ENCODE data around the gene WBP2.

WBP2 gene

DNA sequence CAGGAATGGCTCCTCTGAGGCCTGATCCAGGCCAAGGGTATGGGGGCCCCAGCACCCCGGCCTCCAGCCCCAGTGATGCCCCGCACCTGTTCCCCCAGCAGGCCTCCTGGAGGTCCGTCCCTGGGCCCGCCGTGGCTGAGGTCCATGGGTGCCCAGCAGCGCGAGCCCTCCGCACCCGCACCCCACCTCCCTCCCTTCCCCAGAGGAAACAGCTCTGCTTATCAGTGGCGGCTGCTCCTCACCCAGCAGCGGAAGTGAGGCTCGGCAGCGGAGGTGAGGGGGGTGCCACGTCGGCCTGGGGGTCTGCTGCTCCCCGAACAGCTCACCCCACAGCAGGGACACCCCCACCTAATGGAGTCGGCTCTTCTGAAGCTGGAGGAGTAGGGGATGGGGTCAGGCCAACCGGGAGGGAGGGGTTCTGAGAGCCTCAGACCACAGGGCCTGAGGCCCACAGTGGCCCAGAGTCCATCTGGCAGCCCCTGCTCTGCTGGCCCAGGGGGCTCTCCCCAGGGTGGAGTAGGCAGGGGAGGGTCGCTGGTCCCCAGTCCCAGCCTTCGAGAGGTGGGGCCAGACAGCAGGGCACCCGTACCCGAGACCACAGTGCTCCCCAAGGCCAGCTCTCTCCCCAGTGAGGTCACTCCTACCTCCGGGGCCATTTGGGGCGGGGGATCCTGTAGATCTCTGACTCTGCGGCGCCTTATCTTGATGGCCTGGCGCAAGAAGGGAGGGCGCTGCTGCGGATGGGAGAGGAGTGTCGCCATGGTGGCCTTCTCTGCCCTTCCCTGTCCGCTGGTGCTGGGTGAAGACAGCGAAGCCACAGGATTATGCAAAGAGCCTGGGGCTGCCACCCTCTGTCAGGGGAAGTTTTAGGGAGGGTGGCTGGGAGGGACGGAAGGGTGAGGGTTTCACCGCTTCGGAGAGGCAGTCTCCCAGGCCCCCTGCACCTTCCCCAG, 11.3 kb downstream of the WBP2 start, which contains the start of gene UNC13D:
Gene UNC13D, minus strand, starts transcription at position 828 of the 953 bp plus-strand sequence. Its CDS starts 67 bp downstream, at position 761.
- DNase-seq, result no peak

DNA sequence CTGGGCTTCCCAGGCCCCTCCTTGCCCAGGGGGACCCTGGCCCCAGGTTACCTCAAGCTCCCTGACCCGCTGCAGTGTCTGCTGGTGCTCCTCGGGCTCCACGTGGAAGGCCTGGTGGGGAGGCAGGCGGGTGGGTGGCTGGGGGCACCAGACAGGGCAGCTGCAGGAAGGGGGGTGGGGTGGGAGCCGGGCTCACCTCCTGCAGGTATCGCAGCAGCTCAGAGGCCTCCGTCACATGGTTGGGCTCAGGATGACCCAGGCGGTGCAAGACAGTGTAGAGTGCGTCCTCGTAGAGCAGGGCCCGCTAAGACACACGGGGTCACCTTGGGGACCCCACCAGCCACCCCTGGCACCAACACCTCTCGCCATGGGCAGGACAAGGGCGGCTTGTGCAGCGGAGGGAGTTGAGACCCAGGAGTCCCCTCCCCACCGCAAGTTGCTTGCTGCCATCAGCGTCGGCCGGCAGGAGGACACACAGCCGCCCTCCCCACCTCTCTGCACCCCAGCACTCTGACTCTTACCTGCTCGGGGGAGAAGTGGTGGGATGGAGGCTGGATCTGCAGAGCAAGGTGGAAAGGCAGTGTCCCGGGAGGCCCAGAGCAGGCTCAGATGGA, 12.1 kb downstream of the WBP2 start:
- no peak for DNase-seq

DNA sequence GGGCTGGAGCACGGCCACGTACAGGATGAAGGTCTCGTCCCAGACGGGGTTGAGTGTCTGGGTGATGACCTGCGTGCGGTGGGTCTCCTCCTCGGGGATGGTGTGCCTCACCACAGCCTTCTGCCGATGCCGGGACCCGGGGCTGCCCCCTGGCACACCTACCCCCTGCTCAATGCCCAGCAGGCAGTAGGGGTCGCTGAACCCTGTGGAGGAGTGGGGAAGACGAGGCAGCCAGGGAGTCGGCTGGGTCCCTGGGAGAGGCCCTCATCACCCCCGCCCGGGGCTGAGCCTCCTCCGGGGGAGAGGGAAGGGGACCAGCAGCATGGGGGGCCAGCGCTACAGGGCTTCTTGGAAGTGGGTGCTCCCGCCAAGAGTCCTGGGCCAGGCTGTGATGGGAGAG, 12.7 kb downstream of the WBP2 start:
- DNase-seq, result no peak

DNA sequence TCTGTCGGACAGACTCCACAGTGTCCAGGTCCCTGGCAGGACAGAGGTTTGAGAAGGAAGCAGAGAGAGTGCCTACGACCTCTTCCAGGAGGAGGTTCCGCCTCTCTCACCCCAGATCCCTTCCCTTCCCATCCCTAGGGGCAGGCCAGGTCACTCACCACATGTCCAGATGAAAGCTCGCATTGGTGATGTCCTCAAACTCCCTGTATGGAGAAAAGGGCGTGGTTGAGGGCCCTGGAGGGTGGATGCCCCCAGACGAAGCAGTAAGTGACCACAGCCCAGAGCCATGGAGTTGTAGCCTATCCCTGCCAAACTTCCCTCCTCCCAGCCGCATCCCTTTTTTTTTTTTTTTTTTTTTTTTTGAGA, 14.4 kb downstream of the WBP2 start:
- no peak for DNase-seq

DNA sequence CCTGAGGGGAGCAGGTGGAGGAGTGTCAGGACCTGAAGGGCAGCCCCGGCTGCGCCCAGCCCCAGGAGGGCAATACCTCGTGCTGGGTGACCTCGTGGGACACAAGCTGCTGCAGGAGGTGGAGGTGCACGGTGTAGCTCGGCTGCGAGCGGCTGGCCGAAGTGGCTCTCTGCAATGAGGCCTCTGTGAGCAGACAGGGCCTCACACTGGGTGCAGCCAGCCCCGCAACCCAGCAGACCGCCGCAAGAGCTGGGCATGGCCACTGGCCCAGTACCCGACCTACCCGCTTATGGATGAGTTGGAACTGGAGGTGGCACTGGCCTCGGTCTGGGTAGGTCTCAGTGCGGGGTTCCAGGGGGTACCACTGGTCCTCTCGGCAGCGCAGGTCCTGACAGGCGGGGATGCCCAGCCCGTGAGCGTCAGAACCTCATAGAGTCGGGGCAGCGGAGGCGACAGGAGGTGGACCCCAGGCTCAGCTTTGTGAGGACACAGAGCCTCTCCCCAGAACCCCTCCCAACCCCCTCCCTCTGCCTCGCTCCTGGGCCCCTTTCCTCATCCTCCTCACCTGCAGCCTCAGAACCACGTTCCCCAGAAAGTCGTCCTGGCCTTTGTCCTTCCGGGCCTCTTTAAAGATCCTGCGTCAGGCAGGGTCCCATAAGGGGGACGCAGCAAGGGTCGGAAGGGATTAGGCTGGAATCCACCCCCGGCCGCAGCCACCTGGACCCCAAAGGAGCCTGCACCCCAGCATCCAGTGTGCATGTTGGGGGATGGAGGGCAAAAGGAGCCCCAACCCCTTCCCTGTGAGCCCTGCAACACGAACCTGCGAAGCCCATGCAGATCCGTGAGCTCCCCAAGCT, 15.0 kb downstream of the WBP2 start:
- DNase-seq, result no peak

DNA sequence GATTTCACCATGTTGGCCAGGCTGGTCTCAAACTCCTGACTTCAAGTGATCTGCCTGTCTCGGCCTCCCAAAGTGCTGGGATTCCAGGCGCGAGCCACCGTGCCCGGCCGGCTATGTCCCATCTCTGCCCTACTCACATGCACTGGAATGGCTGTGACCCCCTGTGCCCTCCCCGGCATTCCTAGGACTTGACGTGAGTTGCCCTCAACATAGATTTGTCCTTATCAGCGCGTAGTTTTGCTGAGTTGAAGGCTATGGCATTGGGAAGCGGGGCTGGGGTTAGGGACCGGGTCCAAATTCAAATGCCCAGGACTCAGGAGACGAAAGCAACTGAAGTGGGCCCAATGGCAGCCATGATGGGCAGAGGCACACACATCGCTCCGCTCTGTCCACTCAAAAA, 16.7 kb downstream of the WBP2 start:
- no peak for DNase-seq

DNA sequence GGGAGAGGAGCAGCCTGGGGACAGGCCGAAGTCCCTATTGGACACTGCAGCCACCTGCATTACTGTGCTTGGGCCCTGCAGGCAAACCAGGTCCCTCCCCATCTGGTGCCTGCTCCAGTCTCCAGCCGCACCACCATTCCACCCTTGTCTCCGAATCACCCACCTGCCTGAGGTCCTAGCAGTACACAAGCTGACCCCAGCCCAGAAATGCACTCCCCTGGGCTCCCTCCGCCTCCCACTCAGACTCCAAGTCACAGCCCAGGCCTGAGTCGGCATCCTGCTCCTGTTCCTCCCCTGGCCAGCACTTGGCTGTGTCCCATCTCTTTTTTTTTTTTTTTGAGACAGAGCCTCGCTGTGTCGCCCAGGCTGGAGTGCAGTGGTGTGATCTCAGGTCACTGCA, 17.2 kb downstream of the WBP2 start:
- no peak for DNase-seq

DNA sequence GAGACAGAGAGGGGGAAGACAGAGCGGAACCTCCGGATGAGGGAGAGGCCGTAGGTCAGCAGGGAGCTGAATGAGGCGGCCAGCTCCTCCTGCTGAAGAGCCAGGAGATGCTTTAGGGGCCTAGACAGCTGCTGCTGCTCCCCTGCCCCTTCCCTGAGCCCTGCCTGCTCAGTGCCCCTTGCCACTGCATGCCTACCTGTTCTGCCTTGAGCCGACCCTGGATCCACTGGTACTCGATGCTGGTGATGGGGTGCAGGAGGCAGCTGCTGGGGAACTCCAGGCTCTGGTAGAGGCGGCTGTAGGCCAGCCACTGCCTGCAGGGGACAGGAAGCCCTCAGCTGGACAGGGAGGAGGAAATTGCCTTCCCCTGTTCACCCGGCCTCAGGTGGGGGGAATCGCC, 18.5 kb downstream of the WBP2 start:
- DNase-seq, result no peak

DNA sequence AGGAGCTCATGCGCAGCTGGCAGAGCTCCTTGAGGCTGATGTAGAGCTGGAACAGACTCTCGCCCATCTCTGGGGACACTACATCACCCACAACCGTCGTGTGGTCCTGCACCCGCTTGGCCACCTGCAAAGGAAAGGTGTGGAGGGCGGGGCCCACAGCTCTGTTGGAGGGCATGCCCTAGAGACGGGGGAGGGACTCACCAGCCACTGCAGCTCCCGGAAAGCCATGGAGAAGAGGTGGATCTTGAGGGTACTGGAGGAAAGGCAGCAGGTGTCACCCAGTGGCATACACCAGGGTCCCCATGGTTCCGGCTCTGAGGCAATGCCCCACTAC, 19.5 kb downstream of the WBP2 start:
- DNase-seq, result no peak

DNA sequence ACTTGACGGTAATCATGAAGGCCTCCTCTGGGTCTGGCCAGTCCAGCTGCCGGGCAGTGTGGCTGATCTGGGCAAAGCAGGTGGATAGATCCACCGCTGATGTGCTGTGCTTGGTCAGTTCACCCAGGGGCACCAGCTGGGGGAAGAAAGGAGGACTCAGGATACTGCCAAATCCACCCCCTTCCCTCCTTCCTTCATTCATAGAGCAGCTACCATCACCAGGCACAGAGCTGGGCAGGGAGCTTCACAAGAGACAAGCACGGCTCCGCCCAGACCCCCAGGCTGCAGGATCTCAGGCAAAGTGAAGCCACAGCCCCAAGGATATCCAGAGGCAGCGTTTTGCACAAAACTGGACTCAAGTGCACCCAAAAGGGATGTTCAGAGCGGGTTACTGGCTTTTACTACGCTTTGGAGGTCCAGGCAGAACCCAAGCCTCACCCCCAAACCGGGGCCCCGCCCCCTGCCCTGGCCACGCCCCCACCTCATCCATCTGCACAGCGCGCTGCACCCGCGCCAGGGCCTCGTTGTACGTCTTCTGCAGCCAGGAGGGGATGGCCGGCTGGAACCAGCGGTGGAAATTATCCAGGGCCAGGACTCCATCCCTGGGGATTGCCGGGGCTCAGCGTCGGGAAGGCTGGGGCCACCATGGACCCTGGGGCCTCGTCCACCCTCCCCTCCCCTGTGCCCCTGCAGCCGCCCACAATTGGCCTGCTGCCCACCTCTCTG, 20.0 kb downstream of the WBP2 start:
- no peak for DNase-seq

DNA sequence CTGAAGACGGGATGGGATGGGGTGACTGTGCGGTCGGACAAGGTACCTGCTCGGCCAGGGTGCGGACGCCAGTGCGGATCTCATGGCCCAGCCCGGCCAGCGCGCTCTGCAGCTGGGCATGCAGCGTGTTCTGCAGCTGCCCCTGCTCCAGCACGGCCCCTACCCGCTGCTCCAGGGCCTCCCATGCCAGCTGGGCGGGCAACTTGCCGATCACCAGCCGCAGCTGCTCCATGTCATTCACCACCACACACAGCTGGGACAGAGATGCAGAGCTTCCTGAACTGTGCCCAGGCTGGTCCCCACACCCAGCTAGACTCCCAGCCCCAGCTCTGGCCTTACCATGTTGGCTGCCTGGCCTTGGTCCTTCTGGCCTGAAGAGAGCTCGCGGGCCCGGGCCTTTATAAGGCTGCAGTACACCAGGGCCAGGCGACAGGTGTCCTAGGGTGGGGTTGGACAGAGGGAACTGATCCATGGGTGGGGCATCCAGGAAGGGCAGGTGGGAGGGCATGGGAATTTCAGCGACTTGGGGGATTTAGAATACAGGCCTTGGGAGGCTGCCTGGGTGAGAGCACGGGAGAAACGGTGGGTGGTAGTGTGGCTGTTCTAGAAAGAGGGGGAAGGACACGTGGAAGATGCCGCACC, 20.7 kb downstream of the WBP2 start:
- no peak for DNase-seq

DNA sequence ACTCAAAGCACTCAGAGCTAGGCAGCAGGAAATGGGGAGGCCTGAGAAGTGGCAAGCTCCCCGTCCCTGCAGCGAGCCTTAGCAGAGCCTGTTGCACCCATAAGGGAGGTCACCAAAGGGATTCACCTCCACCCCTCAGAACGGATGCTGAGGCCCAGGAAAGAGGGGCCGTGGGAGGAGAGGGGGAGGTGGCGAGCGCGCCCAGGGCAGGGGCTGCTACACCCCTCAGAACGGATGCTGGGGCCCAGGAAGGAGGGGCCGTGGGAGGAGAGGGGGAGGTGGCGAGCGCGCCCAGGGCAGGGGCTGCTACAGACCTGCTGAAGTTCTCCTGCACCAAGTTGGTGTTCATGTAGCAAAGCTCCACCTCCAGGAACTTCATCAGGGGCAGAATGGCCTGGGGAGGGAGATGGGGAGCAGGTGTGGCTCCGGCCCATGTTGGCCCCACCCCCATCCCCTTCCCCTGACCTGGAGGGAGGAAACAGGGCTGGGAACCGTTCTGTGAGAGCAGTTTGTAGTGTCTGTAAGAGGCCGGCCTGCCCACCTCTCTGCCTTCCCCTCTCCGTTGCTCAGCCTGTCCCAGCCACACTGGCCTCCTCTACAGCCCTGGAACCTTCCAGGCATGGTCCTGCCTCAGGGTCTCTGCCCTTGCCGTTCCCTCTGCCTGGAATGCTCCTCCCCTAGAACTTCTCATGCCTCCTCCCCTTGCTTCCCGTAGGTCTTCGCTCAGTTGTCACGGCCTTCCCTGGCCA, 22.3 kb downstream of the WBP2 start:
- DNase-seq, result no peak

DNA sequence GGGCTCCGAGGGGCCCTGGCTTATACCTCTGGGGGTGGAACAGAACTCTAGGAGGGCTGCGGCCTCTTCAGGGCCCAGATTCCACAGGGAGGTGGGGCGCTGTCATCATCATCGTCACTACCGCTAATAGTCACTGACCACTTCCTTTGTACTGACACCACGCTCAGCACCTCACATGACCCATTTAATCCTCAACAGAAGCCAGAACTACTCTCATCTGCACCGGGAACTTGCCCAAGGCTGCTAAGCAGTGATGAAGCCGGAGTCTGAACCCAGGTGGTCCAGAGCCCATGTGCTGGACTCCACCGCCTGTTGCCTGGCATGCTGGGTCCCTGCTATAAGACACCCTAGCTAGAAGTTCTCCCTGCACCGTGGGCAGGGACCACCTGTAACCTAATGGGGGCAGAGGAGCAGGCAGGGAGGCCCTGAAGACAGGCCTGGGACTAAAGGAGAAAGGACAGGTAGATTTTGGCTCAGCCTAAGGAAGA, 22.9 kb downstream of the WBP2 start:
- DNase-seq, result peak; percentile 22

DNA sequence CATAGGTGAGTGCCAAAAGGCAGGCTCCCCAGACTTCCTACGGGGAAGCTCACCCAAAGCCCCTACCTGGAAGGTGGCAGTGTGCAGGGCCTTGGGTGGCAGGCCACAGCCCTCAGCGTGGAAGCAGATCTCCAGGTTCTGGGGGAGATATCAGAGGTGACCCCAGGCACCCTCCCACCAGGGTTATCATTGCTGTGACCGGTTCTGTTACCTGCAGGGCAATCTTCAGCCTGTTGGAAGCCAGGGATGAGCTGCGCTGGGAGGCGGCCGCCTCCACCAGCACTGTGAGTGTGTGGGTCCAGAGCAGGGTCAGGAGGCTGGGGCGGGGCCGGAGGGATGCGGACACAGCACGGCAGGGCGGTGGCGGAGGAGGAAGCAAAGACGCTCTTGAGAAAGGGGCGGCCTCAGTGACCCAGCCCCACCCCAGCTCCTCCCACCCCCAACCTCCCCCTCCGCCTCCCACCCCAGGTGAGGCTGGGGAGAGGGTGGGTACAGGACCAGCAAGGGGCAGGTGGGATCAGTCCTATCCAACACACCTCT, 24.0 kb downstream of the WBP2 start:
- DNase-seq, result no peak

DNA sequence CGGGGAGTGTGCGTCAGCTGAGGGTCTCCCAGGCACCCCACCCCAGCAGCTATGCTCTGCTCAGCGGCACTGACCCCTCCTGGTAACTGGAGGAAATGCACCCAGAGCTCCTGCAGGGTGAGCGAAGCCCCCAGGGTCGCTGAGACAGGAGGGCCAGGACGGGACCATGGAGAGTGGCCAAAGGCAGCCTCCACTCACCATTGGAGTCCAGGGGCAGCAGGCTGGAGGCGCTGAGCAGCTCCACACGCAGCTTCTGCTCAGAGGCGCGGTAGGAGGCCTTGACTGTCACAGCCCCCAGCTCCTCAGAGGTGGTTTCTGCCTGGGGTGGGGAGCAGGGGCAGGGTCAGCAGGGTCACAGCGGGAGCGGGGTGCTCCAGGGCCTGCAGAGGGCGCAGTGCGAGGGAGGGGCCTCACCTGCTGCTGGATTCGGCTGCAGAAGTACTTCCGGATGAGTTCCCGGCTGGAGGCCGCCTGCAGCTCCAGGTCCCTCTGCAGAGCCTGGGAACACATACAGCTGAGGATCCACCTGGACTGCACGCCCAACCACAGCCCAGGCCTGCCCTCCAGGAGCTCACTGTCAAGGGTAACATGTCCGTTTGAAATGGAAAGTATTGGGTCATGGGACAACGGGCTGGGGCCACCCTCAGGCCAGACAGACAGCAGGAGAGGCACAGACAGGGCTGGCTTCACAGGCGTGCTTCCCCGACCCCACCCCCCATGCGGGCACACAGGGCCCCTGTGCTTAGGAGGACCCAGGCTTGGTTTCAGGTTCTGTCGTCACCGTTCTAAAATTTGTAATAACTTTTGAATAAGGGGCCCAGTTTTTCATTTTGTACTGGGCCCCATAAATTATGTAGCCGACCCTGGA, 24.7 kb downstream of the WBP2 start:
- no peak for DNase-seq

DNA sequence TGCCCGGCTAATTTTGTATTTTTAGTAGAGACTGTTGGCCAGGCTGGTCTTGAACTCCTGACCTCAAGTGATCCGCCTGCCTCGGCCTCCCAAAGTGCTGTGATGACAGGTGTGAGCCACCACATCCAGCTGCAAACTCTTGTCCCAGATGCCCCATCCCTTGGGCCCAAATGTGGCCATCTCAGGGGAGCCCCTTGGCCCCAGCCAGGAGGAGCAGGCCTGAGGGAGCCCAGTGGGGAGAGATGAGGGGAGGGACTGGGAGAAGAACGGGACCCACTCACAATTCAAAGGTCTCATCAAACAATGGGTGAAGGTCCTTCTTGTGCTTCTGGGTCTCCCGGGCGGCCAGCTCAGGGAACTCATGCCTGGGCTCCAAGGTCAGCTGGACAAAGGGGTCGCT, 25.4 kb downstream of the WBP2 start:
- no peak for DNase-seq

DNA sequence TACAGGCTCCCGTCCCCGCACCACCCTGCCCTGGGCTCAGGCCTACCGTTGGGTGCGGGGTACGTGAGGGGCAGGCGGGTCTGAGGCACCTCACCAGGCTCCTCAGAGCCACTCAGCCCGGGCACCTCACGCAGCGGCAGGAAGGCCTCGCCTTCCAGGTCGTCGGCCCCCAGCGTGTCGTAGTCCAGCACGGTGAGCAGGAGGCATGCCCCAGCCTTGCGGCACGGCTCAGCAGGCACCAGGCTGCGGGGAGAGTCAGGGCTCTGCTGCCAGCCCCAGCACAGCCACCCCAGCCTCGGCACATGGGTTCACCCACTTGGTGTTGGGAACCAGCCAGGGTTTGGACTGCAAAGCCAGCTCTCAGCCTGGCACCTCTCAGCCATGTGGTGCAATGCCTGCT, 26.4 kb downstream of the WBP2 start:
- no peak for DNase-seq

DNA sequence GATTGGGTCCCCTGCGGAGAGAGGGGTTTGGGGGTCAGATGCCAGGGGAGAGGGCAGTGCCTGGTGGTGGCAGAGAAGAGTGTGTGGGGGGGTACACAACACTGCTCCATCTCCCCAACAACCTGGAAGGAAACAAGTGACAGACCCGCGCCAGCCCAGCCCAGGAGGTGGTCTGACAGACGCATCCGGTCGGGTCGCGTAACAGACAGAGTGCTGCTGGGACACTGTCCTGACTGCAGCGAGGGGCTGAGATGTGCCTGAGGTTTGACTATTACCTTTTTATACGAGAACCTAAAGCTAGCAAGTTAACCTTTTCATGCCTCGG, 27.1 kb downstream of the WBP2 start:
- DNase-seq, result no peak

DNA sequence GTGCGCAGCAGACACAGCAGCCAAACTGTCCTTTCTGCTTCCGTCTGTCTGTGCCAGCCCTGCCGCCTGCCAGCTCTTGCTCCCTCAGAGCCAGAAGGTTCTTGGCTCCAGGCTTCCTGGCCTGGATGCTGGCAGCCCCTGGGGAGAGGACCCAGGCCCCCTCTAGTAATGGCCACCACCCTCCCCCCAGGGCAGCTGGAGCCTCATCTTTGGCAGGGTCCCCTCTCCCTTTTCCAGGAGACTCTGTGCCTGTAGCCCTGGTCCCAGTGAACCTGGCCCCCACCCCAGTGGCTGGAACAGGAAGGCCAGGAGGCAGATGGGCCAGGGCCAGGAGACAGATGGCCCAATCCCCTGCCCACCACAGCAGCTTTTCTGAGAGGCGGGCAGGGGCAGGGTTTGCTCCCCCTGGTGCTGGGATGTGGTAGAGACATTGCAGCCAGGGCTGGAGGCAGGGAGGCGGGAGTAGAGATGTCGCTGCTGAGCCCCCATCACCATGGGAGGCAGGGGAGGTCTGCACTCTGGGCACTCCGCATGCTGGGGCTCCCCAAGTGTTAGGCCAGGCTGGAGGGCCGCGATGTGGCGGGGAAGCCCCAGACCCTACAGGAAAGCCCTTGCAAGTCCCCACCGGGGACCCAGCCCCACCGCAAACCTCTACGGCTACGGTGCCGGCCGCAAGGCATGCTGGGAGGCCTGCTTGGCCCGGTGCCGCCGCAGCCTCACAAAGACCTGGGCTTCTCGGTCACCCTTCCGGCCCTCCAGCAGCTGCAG, 27.6 kb downstream of the WBP2 start:
- no peak for DNase-seq
